ENCODE data around the gene LUZP4.
A peak's percentile ranks its signal among the peaks of the same experiment; 100 is the strongest.
"Not testable (repeated sequence)": the region's sequence is repeated elsewhere in the genome, so short reads cannot be mapped to it uniquely, and the experiment has no call there.

The LUZP4 gene, protein sequence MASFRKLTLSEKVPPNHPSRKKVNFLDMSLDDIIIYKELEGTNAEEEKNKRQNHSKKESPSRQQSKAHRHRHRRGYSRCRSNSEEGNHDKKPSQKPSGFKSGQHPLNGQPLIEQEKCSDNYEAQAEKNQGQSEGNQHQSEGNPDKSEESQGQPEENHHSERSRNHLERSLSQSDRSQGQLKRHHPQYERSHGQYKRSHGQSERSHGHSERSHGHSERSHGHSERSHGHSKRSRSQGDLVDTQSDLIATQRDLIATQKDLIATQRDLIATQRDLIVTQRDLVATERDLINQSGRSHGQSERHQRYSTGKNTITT

DNA sequence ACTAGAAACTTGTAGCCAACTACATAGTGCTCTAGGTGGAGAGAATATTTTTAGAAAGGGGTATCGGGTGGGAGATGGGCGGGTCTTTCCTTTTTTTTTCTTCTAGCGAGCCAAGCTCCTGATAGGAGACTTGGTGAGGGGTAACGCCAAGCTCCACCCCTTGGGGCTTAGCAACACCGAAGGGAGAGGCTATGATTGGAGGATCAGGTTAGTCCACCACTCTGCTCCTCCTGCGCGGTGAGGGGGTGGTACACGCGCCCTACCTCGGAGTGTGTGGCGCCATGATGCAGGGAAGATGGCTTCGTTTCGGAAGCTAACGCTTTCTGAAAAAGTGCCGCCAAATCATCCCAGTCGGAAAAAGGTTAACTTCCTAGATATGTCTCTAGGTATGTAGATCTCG lies at the start of gene LUZP4:
Gene LUZP4, plus strand, starts transcription at position 251 of the 400 bp plus-strand sequence. Its CDS starts 45 bp downstream, at position 296.
- no peak for DNase-seq

DNA sequence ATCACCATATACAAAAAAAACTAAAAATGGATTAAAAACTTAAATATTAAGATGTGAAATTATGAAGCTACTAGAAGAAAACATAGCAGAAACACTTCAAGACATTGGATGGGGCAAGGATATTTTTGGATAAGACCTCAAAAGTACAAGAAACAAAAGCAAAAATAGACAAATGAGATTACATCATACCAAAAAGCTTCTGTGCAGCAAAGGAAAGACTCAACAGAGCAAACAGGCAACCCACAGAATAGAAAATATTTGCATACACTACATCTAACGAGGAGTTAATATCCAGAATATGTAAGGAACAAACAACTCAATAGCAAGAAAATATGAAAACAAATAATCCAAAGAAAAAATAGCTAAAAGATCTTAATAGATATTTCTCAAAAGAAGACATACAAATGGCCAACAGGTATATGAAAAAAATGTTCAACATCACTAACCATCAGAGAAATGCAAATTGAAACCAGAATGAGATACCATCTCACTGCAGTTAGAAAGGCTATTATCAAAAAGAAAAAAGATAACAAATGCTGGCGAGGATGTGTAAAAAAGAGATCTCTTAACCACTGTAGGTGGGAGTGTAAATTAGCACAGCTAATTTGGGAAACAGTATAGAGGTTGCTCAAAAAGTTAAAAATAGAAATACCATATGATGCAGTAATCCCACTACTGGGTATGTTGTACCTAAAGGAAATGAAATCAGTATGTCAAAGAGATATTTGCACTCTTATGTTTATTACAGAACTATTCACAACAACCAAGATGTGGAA lies 37.9 kb upstream of the LUZP4 start:
- no peak for DNase-seq

DNA sequence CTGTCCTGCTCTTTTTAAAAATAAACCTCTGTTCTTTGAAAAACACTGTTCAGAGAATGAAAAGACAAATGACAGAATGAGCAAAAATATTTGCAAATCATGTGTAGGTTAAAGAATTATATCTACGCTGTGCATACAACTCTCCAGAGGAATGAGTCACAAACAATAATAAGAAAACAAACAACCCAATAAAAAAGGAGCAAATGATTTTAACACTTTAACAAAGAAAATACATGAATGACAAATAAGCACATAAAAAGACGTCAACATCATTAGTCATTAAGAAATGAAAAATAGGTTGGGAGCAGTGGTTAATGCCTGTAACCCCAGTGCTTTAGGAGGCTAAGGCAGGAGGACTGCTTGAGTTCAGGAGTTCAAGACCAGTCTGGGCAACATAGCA lies 34.5 kb upstream of the LUZP4 start:
- no peak for DNase-seq

DNA sequence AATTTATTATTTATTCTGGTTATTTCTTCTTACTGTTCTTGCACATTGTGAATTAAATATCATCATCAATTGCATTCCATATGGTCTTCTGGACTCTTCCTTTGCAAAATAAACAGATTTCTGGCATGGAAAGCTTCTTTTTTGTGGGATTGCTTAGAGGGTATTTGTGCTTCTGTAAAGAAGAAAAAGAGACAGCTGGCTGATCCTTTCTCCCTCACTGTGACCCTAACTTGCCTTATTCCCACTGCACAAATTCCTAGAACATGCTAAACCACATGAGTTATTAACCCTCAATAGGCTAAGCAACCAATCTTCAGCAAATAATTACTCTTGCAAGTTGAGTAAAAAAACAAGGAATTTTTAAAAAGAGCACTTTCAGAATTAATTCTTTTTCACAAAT lies 31.8 kb upstream of the LUZP4 start:
- DNase-seq = no peak

DNA sequence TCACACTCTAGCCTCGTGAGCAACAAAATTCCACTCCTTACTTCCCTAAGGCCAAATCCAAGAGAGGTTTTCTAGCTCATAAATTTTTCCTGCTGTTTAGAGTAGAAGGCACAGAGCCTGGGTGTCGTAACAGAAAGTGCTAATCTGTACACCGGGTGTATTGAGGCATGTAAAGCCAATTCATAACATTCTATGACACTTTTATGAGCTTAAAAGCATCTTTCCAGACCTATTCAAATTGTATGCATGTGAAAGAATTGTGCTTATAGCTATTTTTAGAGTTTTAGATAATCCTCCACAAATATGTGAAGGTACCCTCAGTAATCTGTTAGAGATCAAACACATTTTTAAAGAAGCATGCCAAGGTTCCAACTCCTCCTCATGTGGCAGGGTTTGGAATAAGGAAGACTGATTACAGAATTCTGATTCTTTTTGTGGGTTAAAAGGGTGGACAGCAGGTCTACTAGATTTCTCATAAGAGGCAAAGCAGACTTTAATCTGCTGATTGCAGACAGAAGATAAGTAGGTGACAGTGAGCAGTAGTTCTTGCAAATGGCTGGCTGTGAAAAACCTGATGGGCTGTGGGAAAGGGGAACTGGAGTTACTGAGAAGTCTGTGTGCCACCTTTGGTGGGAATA lies 30.2 kb upstream of the LUZP4 start:
- DNase-seq = peak; percentile 10

DNA sequence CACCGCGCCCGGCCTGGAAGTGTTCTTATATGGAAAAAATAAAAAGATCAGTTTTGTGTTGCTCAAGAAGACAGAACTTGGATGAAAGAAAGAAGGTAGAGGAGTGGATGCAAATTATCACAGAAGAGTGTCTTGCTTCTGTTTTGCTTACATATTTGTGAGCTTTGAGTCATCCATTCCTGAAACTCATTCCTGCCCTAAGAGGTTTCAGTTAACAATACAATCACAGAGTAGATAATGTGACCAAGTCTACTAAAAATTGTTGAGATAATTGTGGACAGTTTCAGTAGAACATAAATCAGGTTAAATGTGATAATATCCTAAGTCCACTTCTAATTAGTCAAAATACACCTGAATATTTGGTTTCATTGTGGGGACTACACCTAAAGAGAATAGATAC lies 29.2 kb upstream of the LUZP4 start:
- DNase-seq = no peak

DNA sequence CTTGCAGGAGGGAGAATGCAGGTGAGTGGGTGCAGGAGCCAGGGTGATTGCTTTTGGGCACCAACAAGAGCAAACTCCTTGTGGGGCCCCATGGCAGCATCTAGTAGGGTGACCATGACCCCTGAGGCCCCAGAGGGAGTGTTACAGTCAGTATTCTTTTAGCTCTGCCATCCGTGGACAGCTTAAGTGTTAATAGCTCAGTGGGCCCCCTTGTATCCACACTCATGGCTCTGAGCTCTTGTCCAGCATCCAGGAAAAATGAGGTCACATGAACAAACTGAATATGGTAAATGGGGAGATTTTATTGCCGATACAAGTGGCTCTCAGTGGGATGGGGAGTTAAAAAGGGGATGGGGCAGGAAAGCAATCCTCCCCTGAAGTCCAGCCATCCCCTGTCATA lies 28.4 kb upstream of the LUZP4 start:
- no peak for DNase-seq

DNA sequence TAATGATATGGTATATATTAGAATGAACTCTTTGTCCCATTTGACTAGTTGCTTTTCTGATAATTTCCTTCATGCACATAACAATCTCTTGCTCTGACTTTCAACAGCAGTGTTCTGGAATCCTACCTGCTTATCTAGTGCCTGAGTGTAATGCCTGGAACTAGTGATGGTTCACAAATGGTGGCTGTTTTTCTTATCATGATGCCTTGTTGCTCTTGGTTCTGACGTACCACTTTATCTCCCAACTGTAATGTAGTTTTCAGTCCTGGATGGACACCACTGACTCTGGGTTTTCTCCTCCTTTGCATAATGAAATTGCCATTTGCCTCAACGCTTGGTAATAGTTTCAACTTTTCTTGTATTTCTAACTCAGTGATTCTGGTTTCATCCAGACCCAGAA lies 25.5 kb upstream of the LUZP4 start:
- DNase-seq = no peak

DNA sequence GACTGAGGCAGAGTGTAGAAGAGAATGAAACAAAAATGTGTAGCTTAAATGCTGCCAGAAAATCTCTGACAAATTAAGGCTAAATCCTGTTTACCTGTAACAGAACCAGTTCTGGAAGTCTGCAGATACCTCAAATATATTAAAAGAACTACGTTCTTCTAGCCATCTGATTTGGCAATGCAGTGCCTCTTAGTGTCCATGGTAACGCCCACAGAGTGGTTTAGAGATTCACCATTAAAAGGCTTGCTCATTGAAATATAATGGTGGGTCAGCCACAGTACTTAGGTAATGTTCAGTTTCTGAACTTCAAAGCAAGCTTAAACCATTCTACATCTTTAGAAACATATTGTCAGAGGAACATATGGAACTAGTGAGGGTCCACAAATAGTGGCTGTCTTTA lies 23.2 kb upstream of the LUZP4 start:
- no peak for DNase-seq

DNA sequence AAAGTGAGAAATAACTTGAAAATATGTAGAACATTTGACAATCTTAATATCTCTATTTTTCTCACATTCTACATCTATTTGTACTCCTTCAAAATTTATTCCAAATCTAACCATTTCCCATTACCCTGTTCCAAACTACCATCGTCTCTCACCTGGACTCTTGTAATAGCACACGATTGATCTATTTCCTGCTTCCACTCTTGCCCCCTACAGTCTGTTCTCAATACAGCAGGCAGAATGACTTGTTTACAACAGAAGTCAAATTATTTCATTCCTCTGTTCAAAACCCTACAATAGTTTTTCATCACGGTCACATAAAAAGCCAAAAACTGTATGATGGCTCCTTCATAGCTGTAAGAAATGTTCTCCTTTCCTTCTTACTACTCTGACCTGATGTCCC lies 21.1 kb upstream of the LUZP4 start:
- DNase-seq = no peak

DNA sequence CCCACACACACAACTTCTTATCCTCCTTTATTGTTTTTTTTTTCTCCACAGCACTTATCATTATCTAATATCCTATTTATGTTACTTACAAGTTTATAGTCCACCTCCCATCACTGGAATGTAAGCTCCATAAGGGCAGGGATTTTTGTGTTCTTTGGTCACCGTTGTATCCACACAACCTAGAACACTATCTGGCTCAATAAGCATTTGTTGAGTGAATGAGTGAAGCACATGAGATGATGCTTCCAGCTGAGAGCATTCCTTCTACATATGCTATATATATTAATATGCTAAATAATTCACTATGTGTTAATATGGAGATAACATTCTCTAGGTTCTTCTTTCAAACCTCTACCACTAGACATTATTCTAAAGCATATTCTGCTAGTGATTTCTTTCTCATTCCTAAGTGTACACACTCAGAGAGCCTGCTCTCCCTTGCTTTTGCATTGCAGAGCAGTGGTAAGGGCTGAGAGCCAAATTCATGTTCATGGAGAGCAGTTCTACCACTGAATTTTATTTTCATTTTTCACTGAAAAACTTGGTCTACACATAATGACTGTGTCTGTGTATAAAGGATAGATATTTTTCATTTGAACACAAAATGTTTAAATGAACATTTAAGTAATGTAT lies 20.3 kb upstream of the LUZP4 start:
- DNase-seq = no peak

DNA sequence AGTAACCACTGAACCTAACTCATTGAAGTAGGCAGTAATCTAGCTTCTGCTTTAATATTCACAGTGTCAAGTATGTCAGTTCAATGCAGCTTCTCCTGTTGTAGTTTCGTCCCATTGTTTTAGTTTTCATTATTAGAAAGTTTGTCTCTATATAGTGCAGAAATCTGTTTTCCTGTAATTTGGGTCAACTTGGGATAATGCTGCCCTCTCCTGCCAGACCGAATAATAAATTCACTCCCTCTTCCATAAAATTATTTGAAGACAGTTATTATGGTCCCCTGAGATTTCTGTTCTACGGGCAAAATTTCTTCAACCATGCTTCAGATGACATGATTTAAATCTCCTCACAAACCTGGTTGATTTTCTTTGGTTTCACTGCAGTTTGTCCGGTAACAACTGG lies 4.6 kb upstream of the LUZP4 start:
- DNase-seq = no peak

DNA sequence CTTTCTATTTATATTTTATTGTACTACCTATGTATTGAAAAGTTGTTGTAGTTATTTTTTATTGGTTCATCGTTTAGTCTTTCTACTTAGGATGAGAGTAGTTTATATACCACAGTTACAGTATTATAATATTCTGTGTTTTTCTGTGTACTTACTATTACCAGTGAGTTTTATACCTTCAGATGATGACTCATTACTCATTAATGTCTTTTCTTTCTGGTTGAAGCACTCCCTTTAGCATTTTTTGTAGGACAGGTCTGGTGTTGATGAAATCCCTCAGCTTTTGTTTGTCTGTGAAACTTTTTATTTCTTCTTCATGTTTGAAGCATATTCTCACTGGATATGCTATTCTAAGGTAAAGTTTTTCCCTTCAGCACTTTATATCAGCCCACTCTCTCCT lies 7.7 kb downstream of the LUZP4 start:
- no peak for DNase-seq

DNA sequence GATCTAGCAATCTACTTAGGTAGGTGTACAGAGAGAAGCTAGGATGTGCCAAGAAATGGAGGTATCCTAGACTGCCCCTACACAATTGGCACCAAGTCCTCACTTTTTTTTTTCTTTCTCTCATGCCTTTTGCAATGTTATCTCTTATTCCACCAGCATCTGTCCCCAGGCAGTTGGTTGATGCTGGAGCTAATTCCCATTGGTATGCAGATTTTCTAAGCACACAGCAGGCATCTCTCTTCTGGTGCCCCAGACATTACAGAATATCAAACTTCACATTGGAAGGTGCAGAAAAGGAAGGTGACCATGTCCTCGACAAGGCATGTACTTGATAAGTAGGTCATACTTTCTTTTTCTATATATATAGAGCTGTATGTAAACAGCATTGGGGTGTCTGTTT lies 21.6 kb downstream of the LUZP4 start:
- no peak for DNase-seq

DNA sequence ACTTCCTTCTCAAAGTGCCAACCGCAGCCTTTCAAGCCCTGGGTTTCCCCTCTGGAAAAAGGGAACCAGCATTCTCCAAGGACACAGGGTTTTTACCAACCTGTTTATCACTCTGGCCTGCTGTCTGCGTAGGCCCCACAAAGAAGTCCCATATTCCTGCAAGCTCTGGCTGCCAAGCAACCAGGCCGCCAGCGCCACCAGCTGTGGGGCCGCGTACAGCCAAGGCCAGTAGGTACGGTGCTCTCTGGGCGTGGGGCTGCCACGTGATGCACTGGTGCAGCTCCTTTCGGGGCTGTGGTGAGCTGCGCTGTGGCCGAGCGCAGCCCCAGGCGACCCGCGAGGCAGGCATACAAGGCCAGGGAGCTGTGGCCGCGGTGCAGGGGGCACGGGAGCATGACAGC lies 22.1 kb downstream of the LUZP4 start:
- peak; percentile 37 for DNase-seq

DNA sequence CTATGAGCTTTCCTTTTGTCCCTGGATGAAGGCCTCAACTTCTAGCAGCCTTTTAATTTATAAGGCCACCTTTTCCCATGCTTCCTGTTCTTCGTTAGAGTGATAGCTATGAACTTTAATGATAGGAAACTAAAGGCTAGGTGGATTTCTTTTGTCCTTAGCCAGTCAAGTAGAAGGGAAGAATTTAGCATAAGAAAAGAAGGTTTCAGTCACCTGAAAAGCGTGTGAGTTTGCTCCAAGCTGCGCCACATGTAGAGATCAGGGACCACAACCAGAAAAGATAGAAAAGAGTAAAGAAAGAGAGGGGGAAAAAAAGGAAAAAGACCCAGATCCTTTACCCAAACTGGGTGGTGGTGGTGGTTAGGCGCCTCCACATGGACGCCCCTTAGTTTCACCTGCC lies 28.6 kb downstream of the LUZP4 start:
- DNase-seq = no peak

DNA sequence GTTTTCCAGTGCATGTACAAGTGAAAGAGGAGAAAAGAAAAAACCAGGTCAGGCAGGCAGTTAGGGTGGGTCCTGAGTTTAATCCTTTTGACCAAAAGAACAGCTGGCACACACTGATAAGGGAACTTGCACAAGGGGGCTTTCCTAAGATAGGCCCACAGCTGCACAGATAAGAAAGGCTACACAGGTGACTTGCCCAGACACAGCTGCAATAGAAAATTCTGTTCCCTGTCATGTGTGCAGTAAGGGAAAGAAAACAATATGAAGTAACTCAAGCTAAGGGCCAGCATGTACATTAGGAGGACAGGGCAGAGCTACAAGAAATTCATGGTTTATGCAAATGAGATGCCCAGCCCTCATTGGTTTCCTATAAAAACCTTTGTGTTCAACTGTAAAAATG lies 32.9 kb downstream of the LUZP4 start:
- DNase-seq = no peak

DNA sequence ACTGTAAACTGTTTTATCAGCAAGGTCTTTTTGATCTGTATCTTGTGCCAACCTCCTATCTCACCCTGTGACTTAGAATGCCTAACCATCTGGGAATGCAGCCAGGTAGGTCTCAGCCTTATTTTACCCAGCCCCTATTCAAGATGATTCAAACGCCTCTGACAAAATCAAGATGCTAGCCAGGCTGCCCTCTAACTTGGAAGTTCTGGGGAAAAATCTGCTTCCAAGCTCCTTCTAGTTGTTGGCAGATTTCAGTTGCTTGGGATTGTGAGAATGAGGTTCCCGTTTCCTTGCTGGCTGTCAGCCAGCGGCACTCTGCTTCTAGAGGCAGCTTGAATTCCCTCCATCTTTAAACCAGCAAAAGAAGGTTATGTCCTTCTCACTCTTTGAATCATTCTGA lies 34.7 kb downstream of the LUZP4 start:
- peak; percentile 42 for DNase-seq

DNA sequence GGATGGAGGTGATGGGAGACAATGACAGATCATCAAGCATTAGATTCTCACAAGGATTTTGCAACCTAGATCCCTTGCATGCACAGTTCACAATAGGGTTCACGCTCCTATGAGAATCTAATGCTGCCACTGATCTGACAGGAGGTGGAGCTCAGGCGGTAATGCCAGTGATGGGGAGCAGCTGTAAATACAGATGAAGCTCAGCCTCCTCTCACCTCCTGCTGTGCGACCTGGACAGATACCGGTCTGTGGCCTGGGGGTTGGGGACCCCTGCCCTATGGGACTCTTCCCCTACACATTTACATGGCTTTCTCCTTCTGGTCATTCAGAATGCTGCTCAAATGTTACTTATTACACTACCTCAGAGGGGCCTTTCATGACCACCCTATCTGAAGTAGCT lies 39.8 kb downstream of the LUZP4 start:
- DNase-seq = not testable (repeated sequence)

DNA sequence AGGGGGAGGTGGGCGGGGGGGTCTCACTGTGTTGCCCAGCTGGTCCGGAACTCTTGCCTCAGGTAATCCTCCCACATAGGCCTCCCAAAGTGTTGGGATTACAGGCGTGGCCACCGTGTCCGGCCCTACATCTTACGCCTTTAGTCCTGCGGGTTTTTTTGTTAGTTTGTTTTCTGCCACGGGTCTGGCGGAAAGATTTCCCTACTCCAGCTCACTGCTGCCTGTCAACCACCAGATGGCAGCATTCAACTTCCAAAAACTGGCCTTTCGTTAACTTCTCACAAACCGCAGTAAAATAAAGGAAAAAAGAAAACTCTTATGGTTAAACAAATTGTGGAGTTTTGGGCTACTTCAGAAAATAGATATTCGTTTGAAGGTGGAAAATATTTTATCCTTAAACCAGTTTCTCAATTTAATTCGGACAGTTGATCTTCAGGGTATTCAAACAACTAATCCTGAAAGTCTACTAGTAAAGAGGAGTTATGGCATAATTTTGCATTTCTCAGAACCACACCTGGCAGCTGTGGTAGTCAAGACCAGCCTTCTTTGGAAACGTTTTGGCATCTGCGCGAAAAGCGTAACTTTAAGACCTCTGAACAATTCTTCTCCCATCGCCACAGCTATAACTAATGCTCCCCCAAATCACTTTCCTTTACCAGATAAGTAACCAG lies 41.1 kb downstream of the LUZP4 start:
- DNase-seq = peak; percentile 59

DNA sequence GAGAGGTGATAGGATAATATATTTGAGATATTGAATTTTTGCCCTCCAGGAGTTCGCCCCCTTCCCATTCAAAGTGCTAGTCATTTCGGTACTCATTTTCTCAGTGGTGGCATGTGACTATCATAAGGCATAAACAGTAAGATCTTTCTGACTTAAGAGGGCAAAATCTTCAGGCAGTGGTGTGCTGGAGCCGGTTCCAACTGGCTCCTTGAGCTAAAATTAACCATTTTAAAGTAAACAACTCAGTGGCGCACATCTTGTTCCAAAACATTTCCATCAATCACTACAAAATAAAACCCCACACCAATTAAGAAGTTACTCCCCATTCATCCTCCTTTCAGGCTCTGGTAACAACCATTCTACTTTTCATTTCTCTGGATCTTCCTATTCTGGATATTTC lies 43.3 kb downstream of the LUZP4 start:
- no peak for DNase-seq

DNA sequence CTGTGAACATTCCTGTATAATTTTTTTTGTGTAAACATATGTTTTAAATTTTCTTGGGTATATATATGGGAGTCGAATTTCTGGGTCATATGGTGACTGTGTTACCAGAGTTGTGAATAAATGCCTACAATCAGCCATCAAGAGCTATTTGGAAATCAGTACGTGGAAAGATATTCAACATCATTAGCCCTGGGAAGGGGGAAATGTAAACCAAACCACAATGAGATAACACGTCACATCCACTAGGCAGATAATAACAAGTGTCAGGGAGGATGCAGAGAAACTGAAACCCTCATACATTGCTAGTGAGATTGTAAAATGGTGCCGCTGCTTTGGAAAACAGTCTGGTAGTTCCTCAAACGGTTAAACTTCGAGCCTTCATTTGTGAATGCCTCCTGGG lies 43.9 kb downstream of the LUZP4 start:
- DNase-seq = no peak

All from right hindlimb (tissue), 1 donor.